ENCODE results near the gene ZKSCAN1.
"Not testable (repeated sequence)": the region's sequence is repeated elsewhere in the genome, so short reads cannot be mapped to it uniquely, and the experiment has no call there.

The ZKSCAN1 gene

GRCh38 chr7:100003711-100004661 is 11.4 kb upstream of the ZKSCAN1 start:
- peak; percentile 15 for DNase-seq

GRCh38 chr7:100007887-100008286 is 7.5 kb upstream of the ZKSCAN1 start:
- no peak for DNase-seq

- DNase-seq, result no peak
Observed at GRCh38 chr7:100008525-100008924, 6.9 kb upstream of the ZKSCAN1 start.

GRCh38 chr7:100009952-100010351 is 5.4 kb upstream of the ZKSCAN1 start:
- DNase-seq, result not testable (repeated sequence)

- DNase-seq, result no peak
Observed at GRCh38 chr7:100010901-100011300, 4.5 kb upstream of the ZKSCAN1 start.

GRCh38 chr7:100011516-100011915 is 3.9 kb upstream of the ZKSCAN1 start:
- DNase-seq, result no peak

- DNase-seq, result not testable (repeated sequence)
Observed at GRCh38 chr7:100012385-100013327, 2.7 kb upstream of the ZKSCAN1 start.

GRCh38 chr7:100013328-100013676 is 2.1 kb upstream of the ZKSCAN1 start:
- DNase-seq, result no peak

GRCh38 chr7:100016215-100016901 is 962 bp downstream of the ZKSCAN1 start:
- DNase-seq, result peak; percentile 25

GRCh38 chr7:100017300-100017699 is 1.9 kb downstream of the ZKSCAN1 start:
- no peak for DNase-seq

GRCh38 chr7:100017875-100018274 is 2.5 kb downstream of the ZKSCAN1 start:
- no peak for DNase-seq

GRCh38 chr7:100019908-100020307 is 4.5 kb downstream of the ZKSCAN1 start:
- no peak for DNase-seq

GRCh38 chr7:100021297-100021696 is 5.9 kb downstream of the ZKSCAN1 start:
- no peak for DNase-seq

GRCh38 chr7:100022621-100023020 is 7.2 kb downstream of the ZKSCAN1 start:
- no peak for DNase-seq

GRCh38 chr7:100023526-100023925 is 8.1 kb downstream of the ZKSCAN1 start:
- DNase-seq, result no peak

- no peak for DNase-seq
Observed at GRCh38 chr7:100024020-100024619, 8.7 kb downstream of the ZKSCAN1 start.

- DNase-seq, result no peak
Observed at GRCh38 chr7:100027197-100027596, 11.8 kb downstream of the ZKSCAN1 start.

GRCh38 chr7:100029596-100029995 is 14.2 kb downstream of the ZKSCAN1 start:
- DNase-seq, result no peak

GRCh38 chr7:100033526-100033925 is 18.1 kb downstream of the ZKSCAN1 start:
- no peak for DNase-seq

- no peak for DNase-seq
Observed at GRCh38 chr7:100034871-100035510, 19.6 kb downstream of the ZKSCAN1 start.

- no peak for DNase-seq
Observed at GRCh38 chr7:100035876-100036275, 20.5 kb downstream of the ZKSCAN1 start.

GRCh38 chr7:100038326-100038725 is 22.9 kb downstream of the ZKSCAN1 start:
- no peak for DNase-seq
